Mesendoderm (in vitro differentiated cells): ENCODE results near the gene ABLIM3.

Experiments used
- DNase-seq: peaks from one replicate; pipeline ENCODE4 v3.0.0; 2013
- H2AK5ac ChIP-seq: 2 replicates; pipeline ENCODE4 v1.6.1; 2013; ENCODE audit warnings: low read length, inconsistent platforms
- H2BK120ac ChIP-seq: 2 replicates; pipeline ENCODE4 v1.6.1; 2013; ENCODE audit warnings: low read depth, mild to moderate bottlenecking, low read length, moderate library complexity, mixed read lengths
- H2BK15ac ChIP-seq: replicated peaks from 2 replicates; pipeline ENCODE4 v1.6.1; 2013; ENCODE audit warnings: low read depth, mild to moderate bottlenecking, moderate library complexity
- H2BK5ac ChIP-seq: 2 replicates; pipeline ENCODE4 v1.6.1; 2013; ENCODE audit warnings: low read length, inconsistent platforms
- H3K18ac ChIP-seq: 2 replicates; pipeline ENCODE4 v1.6.1; 2013; ENCODE audit warnings: mild to moderate bottlenecking, low read length, mixed read lengths
- H3K23ac ChIP-seq: one replicate; pipeline ENCODE4 v1.6.1; 2013; ENCODE audit warnings: low read length
- H3K27ac ChIP-seq: 2 replicates; pipeline ENCODE4 v1.5.1; 2013; ENCODE audit warnings: low read depth, mild to moderate bottlenecking, inconsistent platforms, low read length, moderate library complexity
- H3K27me3 ChIP-seq: 2 replicates; pipeline ENCODE4 v1.6.1; 2013; ENCODE audit warnings: low read length, control low read depth, mild to moderate bottlenecking, inconsistent platforms; ENCODE audit not compliant: insufficient read depth, poor library complexity
- H3K36me3 ChIP-seq: 2 replicates; pipeline ENCODE4 v1.6.1; 2013; ENCODE audit warnings: low read length, inconsistent platforms; ENCODE audit not compliant: control insufficient read depth, insufficient read depth
- H3K4ac ChIP-seq: one replicate; pipeline ENCODE4 v1.6.1; 2013; ENCODE audit warnings: low read depth, mild to moderate bottlenecking, low read length, moderate library complexity
- H3K4me1 ChIP-seq: 2 replicates; pipeline ENCODE4 v1.6.1; 2013; ENCODE audit warnings: low read depth, low read length, inconsistent platforms; ENCODE audit not compliant: control insufficient read depth
- H3K4me2 ChIP-seq: 2 replicates; pipeline ENCODE4 v1.6.1; 2013; ENCODE audit warnings: low read length
- H3K4me3 ChIP-seq: 2 replicates; pipeline ENCODE4 v1.5.1; 2013; ENCODE audit warnings: mild to moderate bottlenecking, low read length
- H3K56ac ChIP-seq: one replicate; pipeline ENCODE4 v1.6.1; 2013; ENCODE audit warnings: low read length
- H3K79me1 ChIP-seq: 2 replicates; pipeline ENCODE4 v1.6.1; 2013; ENCODE audit warnings: low read length, inconsistent platforms
- H3K79me2 ChIP-seq: 2 replicates; pipeline ENCODE4 v1.6.1; 2013; ENCODE audit warnings: mild to moderate bottlenecking, low read length; ENCODE audit not compliant: control insufficient read depth, insufficient read depth
- H3K9ac ChIP-seq: 2 replicates; pipeline ENCODE4 v1.6.1; 2013; ENCODE audit warnings: low read length, inconsistent platforms
- H4K5ac ChIP-seq: one replicate; pipeline ENCODE4 v1.6.1; 2013; ENCODE audit warnings: low read length
- H4K8ac ChIP-seq: one replicate; pipeline ENCODE4 v1.6.1; 2013; ENCODE audit warnings: low read depth, mild to moderate bottlenecking, control low read depth, low read length, moderate library complexity
- WGBS: extraction: QIAGEN DNeasy Blood & Tissue Kit; methylation state at CpG from one replicate; pipeline ENCODE4 v1.1.7; 2013; ENCODE audit warnings: low lambda C conversion rate, missing lambda C conversion rate; ENCODE audit not compliant: insufficient coverage; ENCODE audit errors: extremely low coverage; 5-methylcytosine and 5-hydroxymethylcytosine counted together

The ABLIM3 gene

GRCh38 chr5:149143470-149143869 lies 2.2 kb downstream of the ABLIM3 start:
- DNase-seq = no peak
- Histone ChIP-seq H3K4me3 (no peak overlapping the region), H3K27me3 (no peaks in the 10 kb centered on the region), H3K79me1 (no peaks in the 10 kb centered on the region), H3K27ac (no peak overlapping the region), H4K5ac (no peak overlapping the region), H2AK5ac (no peak overlapping the region), H2BK5ac (no peak overlapping the region), H3K4me2 (no peak overlapping the region), H2BK120ac (no peak overlapping the region), H3K18ac (no peak overlapping the region), H3K4ac (no peak overlapping the region), H3K79me2 (no peaks in the 10 kb centered on the region), H3K9ac (no peak overlapping the region), H3K4me1 (no peaks in the 10 kb centered on the region), H2BK15ac (no peak overlapping the region), H3K23ac (no peak overlapping the region), H4K8ac (no peak overlapping the region), H3K36me3 (no peaks in the 10 kb centered on the region), H3K56ac (no peak overlapping the region)
- no CpG with 5 or more reads among the region's 2 CpGs for WGBS

- Histone ChIP-seq H3K56ac (no peak overlapping the region), H2BK120ac (no peak overlapping the region), H3K23ac (no peak overlapping the region), H2AK5ac (no peak overlapping the region), H3K27me3 (no peaks in the 10 kb centered on the region), H3K4me2 (no peak overlapping the region), H4K8ac (no peak overlapping the region), H3K79me1 (no peaks in the 10 kb centered on the region), H3K4me1 (no peaks in the 10 kb centered on the region), H4K5ac (no peak overlapping the region), H3K4ac (no peak overlapping the region), H3K36me3 (no peaks in the 10 kb centered on the region), H3K4me3 (no peak overlapping the region), H3K27ac (no peak overlapping the region), H3K18ac (no peak overlapping the region), H3K79me2 (no peaks in the 10 kb centered on the region), H2BK15ac (no peak overlapping the region), H2BK5ac (no peak overlapping the region), H3K9ac (no peak overlapping the region)
- WGBS = no CpG with 5 or more reads among the region's 1 CpG
- DNase-seq = no peak
Measured at GRCh38 chr5:149144637-149145036, 3.3 kb downstream of the ABLIM3 start.

- no peak overlapping the region for H2BK120ac ChIP-seq
- H2AK5ac ChIP-seq = no peak overlapping the region
- no peak overlapping the region for H3K23ac ChIP-seq
- no peaks in the 10 kb centered on the region for H3K79me1 ChIP-seq
- no peak overlapping the region for H4K8ac ChIP-seq
- no peaks in the 10 kb centered on the region for H3K27me3 ChIP-seq
- H4K5ac ChIP-seq = no peak overlapping the region
- no CpG with 5 or more reads among the region's 1 CpG for WGBS
- H3K9ac ChIP-seq = no peak overlapping the region
- H3K4me3 ChIP-seq = no peak overlapping the region
- H3K4ac ChIP-seq = no peak overlapping the region
- H3K18ac ChIP-seq = no peak overlapping the region
- H3K4me1 ChIP-seq = no peaks in the 10 kb centered on the region
- H3K79me2 ChIP-seq = no peaks in the 10 kb centered on the region
- H3K27ac ChIP-seq = no peak overlapping the region
- no peak overlapping the region for H2BK5ac ChIP-seq
- H3K36me3 ChIP-seq = no peaks in the 10 kb centered on the region
- no peak for DNase-seq
- H3K4me2 ChIP-seq = no peak overlapping the region
- no peak overlapping the region for H2BK15ac ChIP-seq
- H3K56ac ChIP-seq = no peak overlapping the region
Measured at GRCh38 chr5:149145138-149145537, 3.8 kb downstream of the ABLIM3 start.

DNA sequence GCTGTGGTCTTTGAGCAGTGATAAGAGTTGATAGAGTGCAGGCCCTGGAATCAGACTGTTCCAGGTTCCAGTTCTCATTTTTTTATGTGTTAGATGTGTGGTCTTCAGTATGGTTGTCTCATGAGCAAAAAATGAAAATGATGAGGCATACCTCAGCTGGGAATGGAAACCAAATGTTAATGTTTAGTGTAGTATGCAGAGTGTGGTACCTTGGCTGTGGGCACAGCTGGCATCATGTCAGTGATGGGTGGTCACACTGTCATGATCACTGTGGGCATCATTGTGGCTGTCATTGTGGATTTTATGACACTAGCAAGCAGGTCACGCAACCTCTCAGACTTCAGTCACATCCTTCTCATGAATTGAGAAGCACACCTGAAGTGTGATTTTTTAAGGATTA lies 6.4 kb downstream of the ABLIM3 start:
- H3K4ac ChIP-seq = no peak overlapping the region
- H3K23ac ChIP-seq = no peak overlapping the region
- no peak overlapping the region for H3K18ac ChIP-seq
- H2BK5ac ChIP-seq = no peak overlapping the region
- H3K27ac ChIP-seq = no peak overlapping the region
- H4K8ac ChIP-seq = no peak overlapping the region
- no peak overlapping the region for H2AK5ac ChIP-seq
- H4K5ac ChIP-seq = no peak overlapping the region
- H3K27me3 ChIP-seq = no peaks in the 10 kb centered on the region
- no peak for DNase-seq
- H3K9ac ChIP-seq = no peak overlapping the region
- WGBS = no CpG with 5 or more reads among the region's 1 CpG
- no peaks in the 10 kb centered on the region for H3K79me2 ChIP-seq
- H2BK15ac ChIP-seq = no peak overlapping the region
- no peaks in the 10 kb centered on the region for H3K4me1 ChIP-seq
- H3K36me3 ChIP-seq = no peaks in the 10 kb centered on the region
- H3K4me3 ChIP-seq = no peak overlapping the region
- H3K56ac ChIP-seq = no peak overlapping the region
- no peak overlapping the region for H3K4me2 ChIP-seq
- no peaks in the 10 kb centered on the region for H3K79me1 ChIP-seq
- no peak overlapping the region for H2BK120ac ChIP-seq

DNA sequence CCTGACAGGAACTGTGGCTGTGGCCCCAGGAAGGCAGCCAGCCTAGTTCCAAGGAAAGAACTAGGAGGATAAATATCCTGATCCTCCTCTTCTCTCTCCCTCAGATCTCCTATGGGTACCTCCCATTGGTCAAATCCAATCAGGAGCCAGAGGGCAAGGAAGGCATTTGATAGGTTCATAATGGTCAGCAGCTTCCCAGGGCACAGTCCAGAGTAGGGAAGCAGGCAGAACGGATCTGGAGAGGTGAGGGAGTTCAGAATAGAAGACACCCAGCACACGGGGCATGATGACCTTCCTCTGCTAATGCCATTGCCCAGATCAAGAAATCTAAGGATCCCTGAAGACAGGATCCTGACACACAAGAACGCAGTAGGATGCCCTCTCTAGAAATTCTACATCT lies 8.6 kb downstream of the ABLIM3 start:
- no peak overlapping the region for H2BK5ac ChIP-seq
- H3K18ac ChIP-seq = no peak overlapping the region
- WGBS = no CpG with 5 or more reads among the region's 3 CpGs
- no peaks in the 10 kb centered on the region for H3K36me3 ChIP-seq
- H3K4ac ChIP-seq = no peak overlapping the region
- no peaks in the 10 kb centered on the region for H3K27me3 ChIP-seq
- H3K23ac ChIP-seq = no peak overlapping the region
- no peak overlapping the region for H3K56ac ChIP-seq
- no peak overlapping the region for H3K4me2 ChIP-seq
- DNase-seq = no peak
- no peak overlapping the region for H3K27ac ChIP-seq
- H3K79me1 ChIP-seq = no peaks in the 10 kb centered on the region
- H3K4me3 ChIP-seq = no peak overlapping the region
- no peak overlapping the region for H2AK5ac ChIP-seq
- no peak overlapping the region for H2BK15ac ChIP-seq
- no peak overlapping the region for H4K8ac ChIP-seq
- no peak overlapping the region for H2BK120ac ChIP-seq
- no peak overlapping the region for H4K5ac ChIP-seq
- H3K4me1 ChIP-seq = no peaks in the 10 kb centered on the region
- H3K79me2 ChIP-seq = no peaks in the 10 kb centered on the region
- no peak overlapping the region for H3K9ac ChIP-seq

- H3K18ac ChIP-seq = no peak overlapping the region
- no peak overlapping the region for H4K5ac ChIP-seq
- H3K27ac ChIP-seq = no peak overlapping the region
- H3K4ac ChIP-seq = no peak overlapping the region
- WGBS = no CpG with 5 or more reads among the region's 5 CpGs
- H2BK15ac ChIP-seq = no peak overlapping the region
- DNase-seq = no peak
- no peak overlapping the region for H3K9ac ChIP-seq
- no peaks in the 10 kb centered on the region for H3K27me3 ChIP-seq
- H3K56ac ChIP-seq = no peak overlapping the region
- H3K4me2 ChIP-seq = no peak overlapping the region
- H2BK5ac ChIP-seq = no peak overlapping the region
- H3K4me3 ChIP-seq = no peak overlapping the region
- no peaks in the 10 kb centered on the region for H3K79me2 ChIP-seq
- H3K23ac ChIP-seq = no peak overlapping the region
- no peak overlapping the region for H4K8ac ChIP-seq
- no peak overlapping the region for H2BK120ac ChIP-seq
- H3K79me1 ChIP-seq = no peaks in the 10 kb centered on the region
- H3K36me3 ChIP-seq = no peaks in the 10 kb centered on the region
- no peaks in the 10 kb centered on the region for H3K4me1 ChIP-seq
- no peak overlapping the region for H2AK5ac ChIP-seq
Measured at GRCh38 chr5:149150457-149150856, 9.2 kb downstream of the ABLIM3 start.
